Measurements from ENCODE around the gene ZWILCH. TPM values are rescaled to one million over a fixed set of nuclear protein-coding genes. Genes with fewer than 3 reads are reported as not detected.
A peak's percentile ranks its signal among the peaks of the same experiment; 100 is the strongest.

Gene ZWILCH
- total and polyA plus RNA-seq, 9 of the 15 experiments (the other 6 are each of a cell fraction or from before 2014, with no cell fraction given): 32.8 to 94.2 (median 52.1) TPM

DNA sequence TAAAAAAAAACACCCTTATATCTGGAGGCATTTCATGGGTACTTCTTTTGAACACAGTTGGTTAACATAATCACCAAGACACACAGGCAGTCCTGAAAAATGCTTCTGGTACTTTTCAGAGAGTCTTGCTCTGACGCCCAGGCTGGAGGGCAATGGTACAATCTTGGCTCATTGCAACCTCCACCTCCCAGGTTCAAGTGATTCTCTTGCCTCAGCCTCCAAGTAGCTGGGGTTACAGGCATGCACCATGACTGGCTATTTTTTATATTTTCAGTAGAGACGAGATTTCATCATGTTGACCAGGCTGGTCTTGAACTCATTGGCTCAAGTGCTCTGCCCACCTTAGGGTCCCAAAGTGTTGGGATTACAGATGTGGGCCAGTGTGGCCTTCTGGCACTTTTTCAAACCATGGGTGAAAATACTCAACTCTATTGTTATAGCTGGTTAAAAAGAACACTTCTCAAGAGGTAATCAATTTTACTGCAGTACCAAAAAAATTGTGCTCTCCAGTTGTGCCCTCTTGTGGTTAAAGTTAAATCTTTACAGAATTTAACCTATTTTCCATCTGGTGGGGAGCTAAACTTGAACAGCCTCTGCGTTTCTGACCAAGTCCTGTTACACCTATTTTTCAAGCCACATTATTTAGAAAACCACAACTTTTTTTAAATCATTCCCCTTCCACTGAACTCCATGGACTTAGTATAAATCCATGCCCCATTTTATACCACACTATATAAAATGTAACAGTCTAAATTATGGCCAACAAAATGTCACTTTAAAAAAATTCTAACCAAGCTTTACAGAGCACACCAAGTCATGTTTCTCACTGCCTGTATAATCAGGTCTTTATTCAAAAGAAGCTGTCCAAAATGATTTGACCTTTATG lies 6.4 kb upstream of the ZWILCH start (continued):
- TF ChIP-seq SUPT5H (IDR thresholded peaks at IDR 0.05) (peak; percentile 37), PYGO2 (tag; IDR thresholded peaks at IDR 0.05) (no peak), ARHGAP35 (IDR thresholded peaks at IDR 0.05; ENCODE audit: partially characterized antibody) (no peak), TRIM24 (IDR thresholded peaks at IDR 0.05) (no peak), CCAR2 (IDR thresholded peaks at IDR 0.05; ENCODE audit: low read depth, low read length) (no peak), SMC3 (conservative IDR thresholded peaks at IDR 0.05; ENCODE audit: insufficient read depth, low read depth, low read length) (peak; percentile 33; the same call in 1 of the 2 replicates), BACH1 (tag; IDR thresholded peaks at IDR 0.05) (no peak), PHB (CRISPR knock-in tag; IDR thresholded peaks at IDR 0.05) (0 out of 2 replicates have a peak, but pooled peaks have one; percentile 8), ZNF12 (CRISPR knock-in tag; IDR thresholded peaks at IDR 0.05) (no peak), C11orf30 (IDR thresholded peaks at IDR 0.05; ENCODE audit: low read depth) (peak; percentile 17; the same call in 1 of the 2 replicates), NFE2 (IDR thresholded peaks at IDR 0.05; ENCODE audit: low read depth) (peak; percentile 52; the same call in 1 of the 2 replicates), RFX7 (CRISPR knock-in tag; IDR thresholded peaks at IDR 0.05) (no peak), MAFG (tag; conservative IDR thresholded peaks at IDR 0.05) (peak; percentile 64), KLF1 (tag; IDR thresholded peaks at IDR 0.05) (no peak), NR4A1 (CRISPR knock-in tag; IDR thresholded peaks at IDR 0.05) (no peak), NR4A1 (tag; IDR thresholded peaks at IDR 0.05) (0 out of 2 replicates have a peak, but pooled peaks have one; percentile 16), EGR1 (conservative IDR thresholded peaks at IDR 0.05) (no peak), ZNF384 (IDR thresholded peaks at IDR 0.05; ENCODE audit: low read depth, low read length) (peak; percentile 21; the same call in 1 of the 2 replicates), NR0B1 (IDR thresholded peaks at IDR 0.05; ENCODE audit: partially characterized antibody) (no peak), ARID2 (IDR thresholded peaks at IDR 0.05) (no peak), RBFOX2 (IDR thresholded peaks at IDR 0.05; ENCODE audit: low read depth, low read length) (peak; percentile 37; the same call in 1 of the 2 replicates), POLR2B (IDR thresholded peaks at IDR 0.05; ENCODE audit: low read depth, partially characterized antibody) (peak; percentile 60), ZNF347 (CRISPR knock-in tag; IDR thresholded peaks at IDR 0.05; ENCODE audit: low read depth) (no peak), POLR2AphosphoS5 (IDR thresholded peaks at IDR 0.05; ENCODE audit: control insufficient read depth, insufficient read depth, low read depth, low read length) (peak; percentile 36; the same call in 1 of the 2 replicates), GATAD2A (IDR thresholded peaks at IDR 0.05) (no peak), CHD4 (IDR thresholded peaks at IDR 0.05; ENCODE audit: insufficient read depth, insufficient replicate concordance, low read depth, low read length, poor library complexity, severe bottlenecking) (no peak)
- TF ChIP-seq, protein P1, sequence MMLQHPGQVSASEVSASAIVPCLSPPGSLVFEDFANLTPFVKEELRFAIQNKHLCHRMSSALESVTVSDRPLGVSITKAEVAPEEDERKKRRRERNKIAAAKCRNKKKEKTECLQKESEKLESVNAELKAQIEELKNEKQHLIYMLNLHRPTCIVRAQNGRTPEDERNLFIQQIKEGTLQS (IDR thresholded peaks at IDR 0.05): no peak
- TF ChIP-seq, protein P1 (CRISPR knock-in tag; conservative IDR thresholded peaks at IDR 0.05): no peak
